SK-N-SH (cell line): ENCODE results near the gene PDIA5. TPM values are rescaled to one million over a fixed set of nuclear protein-coding genes. Genes with fewer than 3 reads are reported as not detected.

Experiments used
- CTCF ChIA-PET: fragments of 300-600, 350-600 bp; formaldehyde crosslinking; extraction: SDS; loops from one replicate; lab custom pipeline; 2021; lab: Yijun Ruan, JAX
- POLR2A ChIA-PET: fragments of 350-600 bp; sonication (Branson Sonifier 250); formaldehyde crosslinking; extraction: SDS; loops from one replicate; lab custom pipeline; 2020; ENCODE audit warnings: antibody characterized with exemption, inconsistent platforms; lab: Yijun Ruan, JAX
- DNase-seq: peaks from one replicate; pipeline ENCODE4 v3.0.0; 2012
- H2AFZ ChIP-seq: fragments of 200-600 bp; sonication (generic); 2 replicates; pipeline ENCODE4 v1.8.1; 2016; ENCODE audit warnings: antibody characterized with exemption, mild to moderate bottlenecking, low read depth
- H3F3A ChIP-seq: fragments of 200-600 bp; sonication (generic); replicated peaks from 2 replicates; pipeline ENCODE3; 2016; ENCODE audit warnings: antibody characterized with exemption, mild to moderate bottlenecking; ENCODE audit not compliant: insufficient read depth
- H3K27ac ChIP-seq, 2 experiments: fragments of 200-500 bp in 1 of 2; fragments of 200-600 bp in 1 of 2; sonication (Bioruptor generic) in 1 of 2; sonication (generic), shearing (Covaris generic) in 1 of 2; 2 replicates each; pipeline versions ENCODE4 v1.5.1 to v1.6.1; 2014 to 2016; ENCODE audit warnings: low read depth in 2 of 2, inconsistent platforms in 1 of 2, low read length in 1 of 2, mild to moderate bottlenecking in 1 of 2, mixed read lengths in 1 of 2
- H3K27me3 ChIP-seq: fragments of 200-600 bp; sonication (generic), shearing (Covaris generic); 2 replicates; pipeline ENCODE4 v1.6.1; 2016; ENCODE audit warnings: mixed run types; ENCODE audit not compliant: insufficient read depth
- H3K36me3 ChIP-seq, 2 experiments: fragments of 200-500 bp in 1 of 2; fragments of 200-600 bp in 1 of 2; sonication (Bioruptor generic) in 1 of 2; sonication (generic) in 1 of 2; replicated peaks in 1 of 2; 2 replicates each; pipeline versions ENCODE3 to v1.5.1; 2014 to 2016; ENCODE audit warnings: low read length in 1 of 2, mild to moderate bottlenecking in 1 of 2; ENCODE audit not compliant: insufficient read depth in 2 of 2, control insufficient read depth in 1 of 2
- H3K4me1 ChIP-seq, 2 experiments: fragments of 200-500 bp in 1 of 2; fragments of 200-600 bp in 1 of 2; sonication (Bioruptor generic) in 1 of 2; sonication (generic), shearing (Covaris generic) in 1 of 2; 2 replicates each; pipeline versions ENCODE4 v1.5.1 to v1.6.1; 2014 to 2016; ENCODE audit warnings: low read depth in 1 of 2, low read length in 1 of 2, mixed run types in 1 of 2; ENCODE audit not compliant: insufficient read depth in 2 of 2, control insufficient read depth in 1 of 2
- H3K4me2 ChIP-seq: fragments of 200-600 bp; sonication (generic), shearing (Covaris generic); 2 replicates; pipeline ENCODE4 v1.6.1; 2017; ENCODE audit warnings: mixed run types
- H3K4me3 ChIP-seq, 2 experiments: fragments of 200-500 bp in 1 of 2; fragments of 200-600 bp in 1 of 2; sonication (Bioruptor generic) in 1 of 2; sonication (generic), shearing (Covaris generic) in 1 of 2; 2 replicates each; pipeline versions ENCODE4 v1.5.1 to v1.8.1; 2014 to 2016; ENCODE audit warnings: low read depth in 2 of 2, inconsistent platforms in 1 of 2, low read length in 1 of 2, mild to moderate bottlenecking in 1 of 2, mixed read lengths in 1 of 2, moderate library complexity in 1 of 2
- H3K79me2 ChIP-seq: fragments of 200-600 bp; sonication (generic); 2 replicates; pipeline ENCODE4 v1.8.1; 2017; ENCODE audit warnings: mild to moderate bottlenecking; ENCODE audit not compliant: insufficient read depth
- H3K9ac ChIP-seq: fragments of 200-600 bp; sonication (generic); 2 replicates; pipeline ENCODE4 v1.6.1; 2017; ENCODE audit warnings: mixed run types
- H3K9me2 ChIP-seq: fragments of 200-600 bp; sonication (generic); 2 replicates; pipeline ENCODE4 v1.6.1; 2017; ENCODE audit warnings: mixed run types
- H3K9me3 ChIP-seq: fragments of 200-600 bp; sonication (generic); 2 replicates; pipeline ENCODE4 v1.6.1; 2017; ENCODE audit warnings: mixed run types, mild to moderate bottlenecking, moderate library complexity
- H4K20me1 ChIP-seq: fragments of 200-600 bp; sonication (generic); 2 replicates; pipeline ENCODE4 v1.6.1; 2017; ENCODE audit warnings: mild to moderate bottlenecking, mixed run types; ENCODE audit not compliant: insufficient read depth
- CHD2 ChIP-seq: fragments of 150-350 bp; IDR thresholded peaks from 2 replicates; pipeline ENCODE4 v1.6.1; 2018; ENCODE audit warnings: low read length; ENCODE audit not compliant: partially characterized antibody
- CTCF ChIP-seq: fragments of 200-600 bp; sonication (generic); IDR thresholded peaks from 2 replicates; pipeline ENCODE4 v1.6.1; 2017; ENCODE audit warnings: antibody characterized with exemption, mild to moderate bottlenecking, moderate library complexity
- FOXM1 ChIP-seq: IDR thresholded peaks from 2 replicates; pipeline ENCODE4 v1.4.0; 2012; ENCODE audit warnings: low read depth, mild to moderate bottlenecking
- GATA2 ChIP-seq: sonication (generic); formaldehyde crosslinking; IDR thresholded peaks from 2 replicates; pipeline ENCODE4 v1.5.0; 2020; ENCODE audit warnings: mild to moderate bottlenecking, missing genetic modification reagents
- JUND ChIP-seq: IDR thresholded peaks from 2 replicates; pipeline ENCODE4 v1.4.0; 2012
- PBX3 ChIP-seq: IDR thresholded peaks from 2 replicates; pipeline ENCODE4; 2012
- SIN3A ChIP-seq: IDR thresholded peaks from 2 replicates; pipeline ENCODE4 v1.6.1; 2012; ENCODE audit warnings: low read depth, mild to moderate bottlenecking, low read length, moderate library complexity, borderline replicate concordance
- SMC3 ChIP-seq: IDR thresholded peaks from 2 replicates; pipeline ENCODE4 v1.6.1; 2012; ENCODE audit warnings: low read depth, low read length, improper control_type of control experiment
- WGBS: methylation state at CpG from one replicate; pipeline ENCODE4 v1.1.6; 2017; ENCODE audit warnings: low lambda C conversion rate; 5-methylcytosine and 5-hydroxymethylcytosine counted together
- polyA plus RNA-seq, 3 experiments: library from polyadenylated mRNA; depleted of rRNA; stranded (reverse); fragments of >200 nt; gene quantifications; 2 replicates each; pipeline ENCODE4 v1.2.3, GENCODE V29; 2012
- TF ChIP-seq, protein P1 (sequence below): IDR thresholded peaks from 2 replicates; pipeline ENCODE4 v1.6.1; 2012; ENCODE audit warnings: mild to moderate bottlenecking, low read depth, low read length, moderate library complexity
- TF ChIP-seq, protein P2 (sequence below): IDR thresholded peaks from 2 replicates; pipeline ENCODE4 v1.4.0; 2012; ENCODE audit warnings: low read depth

The PDIA5 gene
- polyA plus RNA-seq, 1 of the 3 experiments (the other 2 are of a cell fraction) = 28.6 TPM

- H3K4me2 ChIP-seq = no peak overlapping the region
- no peak for TF ChIP-seq FOXM1
- TF ChIP-seq, protein P1, sequence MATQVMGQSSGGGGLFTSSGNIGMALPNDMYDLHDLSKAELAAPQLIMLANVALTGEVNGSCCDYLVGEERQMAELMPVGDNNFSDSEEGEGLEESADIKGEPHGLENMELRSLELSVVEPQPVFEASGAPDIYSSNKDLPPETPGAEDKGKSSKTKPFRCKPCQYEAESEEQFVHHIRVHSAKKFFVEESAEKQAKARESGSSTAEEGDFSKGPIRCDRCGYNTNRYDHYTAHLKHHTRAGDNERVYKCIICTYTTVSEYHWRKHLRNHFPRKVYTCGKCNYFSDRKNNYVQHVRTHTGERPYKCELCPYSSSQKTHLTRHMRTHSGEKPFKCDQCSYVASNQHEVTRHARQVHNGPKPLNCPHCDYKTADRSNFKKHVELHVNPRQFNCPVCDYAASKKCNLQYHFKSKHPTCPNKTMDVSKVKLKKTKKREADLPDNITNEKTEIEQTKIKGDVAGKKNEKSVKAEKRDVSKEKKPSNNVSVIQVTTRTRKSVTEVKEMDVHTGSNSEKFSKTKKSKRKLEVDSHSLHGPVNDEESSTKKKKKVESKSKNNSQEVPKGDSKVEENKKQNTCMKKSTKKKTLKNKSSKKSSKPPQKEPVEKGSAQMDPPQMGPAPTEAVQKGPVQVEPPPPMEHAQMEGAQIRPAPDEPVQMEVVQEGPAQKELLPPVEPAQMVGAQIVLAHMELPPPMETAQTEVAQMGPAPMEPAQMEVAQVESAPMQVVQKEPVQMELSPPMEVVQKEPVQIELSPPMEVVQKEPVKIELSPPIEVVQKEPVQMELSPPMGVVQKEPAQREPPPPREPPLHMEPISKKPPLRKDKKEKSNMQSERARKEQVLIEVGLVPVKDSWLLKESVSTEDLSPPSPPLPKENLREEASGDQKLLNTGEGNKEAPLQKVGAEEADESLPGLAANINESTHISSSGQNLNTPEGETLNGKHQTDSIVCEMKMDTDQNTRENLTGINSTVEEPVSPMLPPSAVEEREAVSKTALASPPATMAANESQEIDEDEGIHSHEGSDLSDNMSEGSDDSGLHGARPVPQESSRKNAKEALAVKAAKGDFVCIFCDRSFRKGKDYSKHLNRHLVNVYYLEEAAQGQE = no peak
- TF ChIP-seq PBX3 = no peak
- no peak for TF ChIP-seq CTCF
- no peak for TF ChIP-seq SIN3A
- TF ChIP-seq, protein P2, sequence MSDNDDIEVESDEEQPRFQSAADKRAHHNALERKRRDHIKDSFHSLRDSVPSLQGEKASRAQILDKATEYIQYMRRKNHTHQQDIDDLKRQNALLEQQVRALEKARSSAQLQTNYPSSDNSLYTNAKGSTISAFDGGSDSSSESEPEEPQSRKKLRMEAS = no peak
- no peak for TF ChIP-seq GATA2 (CRISPR knock-in tag)
- TF ChIP-seq JUND = no peak
- TF ChIP-seq SMC3 = no peak
- TF ChIP-seq CHD2 = no peak
- H3K36me3 ChIP-seq = peaks cover 0 to 7% of the 10 kb centered on the region in 2 experiments
- no peaks in the 10 kb centered on the region for H3K9me2 ChIP-seq
- peaks cover 20% of the 10 kb centered on the region for H3F3A ChIP-seq
- no peaks in the 10 kb centered on the region for H3K27me3 ChIP-seq
- ChIA-PET CTCF (interaction anchor here (0.9 to 2.4 kb wide), 5 partner anchors 9 to 71 kb away, joined by 3 to 9 read pairs (median 4); partner anchors contain the start of gene SEMA5B), POLR2A (interaction anchor here (1.0 to 2.9 kb wide), 3 partner anchors 11 to 15 kb away, joined by 3 to 8 read pairs (median 3); partner anchors contain the start of gene PDIA5)
- H3K27ac ChIP-seq = peak overlapping the region in 1 of 2 experiments; percentile 96; a peak in 2 of 4 replicates
- no peak overlapping the region for H3K9ac ChIP-seq
- peaks cover 87% of the 10 kb centered on the region for H4K20me1 ChIP-seq
- H3K9me3 ChIP-seq = no peaks in the 10 kb centered on the region
- 90% methylated on average over 8 of the region's 10 CpGs for WGBS
- H3K4me1 ChIP-seq = peaks cover 52 to 69% of the 10 kb centered on the region in 2 experiments
- no peak overlapping the region for H3K4me3 ChIP-seq
- H3K79me2 ChIP-seq = peaks cover 88% of the 10 kb centered on the region
- no peak overlapping the region for H2AFZ ChIP-seq
- no peak for DNase-seq
These were observed 15.7 kb downstream of the PDIA5 start for GRCh38 chr3:123082370-123083065.
